ENCODE data around the gene PLXDC2. TPM values are rescaled to one million over a fixed set of nuclear protein-coding genes. Genes with fewer than 3 reads are reported as not detected.

PLXDC2 gene
- total RNA-seq, 1 experiment from 2014 or later: 0.20 TPM

DNA sequence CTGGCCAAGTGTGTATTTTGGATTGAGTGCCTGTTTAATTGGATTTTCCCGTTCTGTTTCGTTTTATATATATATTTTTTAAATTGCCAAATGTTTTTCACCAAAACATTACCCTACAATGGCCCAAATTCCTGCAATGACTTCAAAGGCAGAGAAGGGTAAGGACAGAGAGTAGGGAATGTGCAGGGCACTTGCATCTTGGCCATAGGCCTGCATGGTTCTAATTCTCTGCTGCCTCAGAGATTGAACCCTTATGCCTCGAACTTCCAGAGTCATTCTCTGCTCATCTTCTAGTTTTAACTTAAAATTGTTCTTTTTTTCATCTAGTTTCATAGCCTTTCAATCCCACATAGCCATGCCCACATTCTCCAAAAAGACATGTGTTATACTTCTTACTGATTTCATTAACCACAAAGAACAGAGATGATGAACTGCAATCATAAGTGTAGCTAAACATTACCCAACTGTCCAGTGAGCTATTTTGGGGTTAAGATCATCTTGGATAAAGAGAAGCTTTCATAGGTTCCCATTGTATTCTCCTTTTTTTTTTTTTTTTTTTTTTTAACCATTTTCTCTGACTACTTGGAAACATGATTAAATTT, 177.6 kb downstream of the PLXDC2 start:
- CTCF ChIA-PET: no interaction called here
- Histone ChIP-seq H3K9me3 (ENCODE audit: control insufficient read depth in 1 of 2, insufficient read depth in 1 of 2, low read depth in 1 of 2, low read length in 2 of 2) (peaks cover 7 to 21% of the 10 kb centered on the region in 2 experiments; a peak in 2 of 4 replicates), H3K4me3 (replicated peaks in 1 of 2; ENCODE audit: low read depth in 1 of 2, low read length in 2 of 2) (no peak overlapping the region), H3K9me2 (ENCODE audit: insufficient read depth) (no peaks in the 10 kb centered on the region), H2AFZ (ENCODE audit: low read depth, low read length, poor library complexity, severe bottlenecking) (no peak overlapping the region), H3K79me2 (ENCODE audit: insufficient read depth, low read length) (no peaks in the 10 kb centered on the region), H3K27me3 (ENCODE audit: insufficient read depth, low read length) (no peaks in the 10 kb centered on the region), H3K36me3 (ENCODE audit: control insufficient read depth in 1 of 2, insufficient read depth in 2 of 2, low read length in 2 of 2) (no peaks in the 10 kb centered on the region), H4K20me1 (ENCODE audit: insufficient read depth) (no peaks in the 10 kb centered on the region), H3K9ac (ENCODE audit: low read length) (no peak overlapping the region), H3K27ac (ENCODE audit: low read depth, low read length) (no peak overlapping the region), H3K4me1 (ENCODE audit: control insufficient read depth in 1 of 2, insufficient read depth in 2 of 2, low read length in 2 of 2) (no peaks in the 10 kb centered on the region), H3K4me2 (ENCODE audit: low read length) (no peak overlapping the region)
- no TSS peak for BruUV-seq (replicated peaks)
- ATAC-seq (no peak), DNase-seq (ENCODE audit: low read depth, low spot score) (no peak)
- POLR2A ChIA-PET: no interaction called here
- intact Hi-C loops (cut with micrococcal nuclease): no loop called here
- RAD21 ChIA-PET (ENCODE audit: low non-redundant PET in 1 of 2, low total read pairs in 2 of 2, uncharacterized antibody in 2 of 2, unreplicated experiment in 2 of 2): no interaction called here
- no peak for TF ChIP-seq CEBPB (IDR thresholded peaks at IDR 0.05; ENCODE audit: low read depth)
- no peak for TF ChIP-seq ZFX (IDR thresholded peaks at IDR 0.05)
- TF ChIP-seq ELF1 (IDR thresholded peaks at IDR 0.05; ENCODE audit: borderline replicate concordance, low read depth): no peak
- no peak for TF ChIP-seq SRF (IDR thresholded peaks at IDR 0.05; ENCODE audit: low read depth)
- TF ChIP-seq, protein P1, sequence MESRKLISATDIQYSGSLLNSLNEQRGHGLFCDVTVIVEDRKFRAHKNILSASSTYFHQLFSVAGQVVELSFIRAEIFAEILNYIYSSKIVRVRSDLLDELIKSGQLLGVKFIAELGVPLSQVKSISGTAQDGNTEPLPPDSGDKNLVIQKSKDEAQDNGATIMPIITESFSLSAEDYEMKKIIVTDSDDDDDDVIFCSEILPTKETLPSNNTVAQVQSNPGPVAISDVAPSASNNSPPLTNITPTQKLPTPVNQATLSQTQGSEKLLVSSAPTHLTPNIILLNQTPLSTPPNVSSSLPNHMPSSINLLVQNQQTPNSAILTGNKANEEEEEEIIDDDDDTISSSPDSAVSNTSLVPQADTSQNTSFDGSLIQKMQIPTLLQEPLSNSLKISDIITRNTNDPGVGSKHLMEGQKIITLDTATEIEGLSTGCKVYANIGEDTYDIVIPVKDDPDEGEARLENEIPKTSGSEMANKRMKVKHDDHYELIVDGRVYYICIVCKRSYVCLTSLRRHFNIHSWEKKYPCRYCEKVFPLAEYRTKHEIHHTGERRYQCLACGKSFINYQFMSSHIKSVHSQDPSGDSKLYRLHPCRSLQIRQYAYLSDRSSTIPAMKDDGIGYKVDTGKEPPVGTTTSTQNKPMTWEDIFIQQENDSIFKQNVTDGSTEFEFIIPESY (IDR thresholded peaks at IDR 0.05; ENCODE audit: extremely low read depth, insufficient replicate concordance, low read length): no peak

DNA sequence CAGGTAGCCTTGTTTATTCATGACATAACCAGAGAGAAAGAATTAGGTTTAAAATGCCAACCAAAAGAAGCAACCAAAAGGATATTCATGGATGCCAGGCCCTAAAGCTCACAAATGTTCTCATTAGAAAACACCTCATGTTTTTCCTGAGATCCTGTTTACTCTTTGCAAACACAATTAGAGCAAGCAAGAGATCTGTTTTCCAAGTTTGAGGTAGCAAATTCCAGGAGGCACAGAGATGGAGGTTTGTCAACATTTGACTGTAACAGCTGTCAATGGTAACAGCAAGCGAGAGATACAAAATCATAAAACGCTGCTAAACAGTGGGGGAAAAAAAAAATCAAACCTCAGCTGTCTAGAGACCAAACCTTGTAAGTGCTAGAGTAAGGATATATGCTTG, 182.2 kb downstream of the PLXDC2 start:
- Histone ChIP-seq H2AFZ (ENCODE audit: low read depth, low read length, poor library complexity, severe bottlenecking) (no peak overlapping the region), H3K4me2 (ENCODE audit: low read length) (no peak overlapping the region), H3K4me3 (replicated peaks in 1 of 2; ENCODE audit: low read depth in 1 of 2, low read length in 2 of 2) (no peak overlapping the region), H3K9me3 (ENCODE audit: control insufficient read depth in 1 of 2, insufficient read depth in 1 of 2, low read depth in 1 of 2, low read length in 2 of 2) (peaks cover 4 to 26% of the 10 kb centered on the region in 2 experiments; a peak in 2 of 4 replicates), H3K36me3 (ENCODE audit: control insufficient read depth in 1 of 2, insufficient read depth in 2 of 2, low read length in 2 of 2) (no peaks in the 10 kb centered on the region), H3K4me1 (ENCODE audit: control insufficient read depth in 1 of 2, insufficient read depth in 2 of 2, low read length in 2 of 2) (no peaks in the 10 kb centered on the region), H3K79me2 (ENCODE audit: insufficient read depth, low read length) (no peaks in the 10 kb centered on the region), H3K27ac (ENCODE audit: low read depth, low read length) (no peak overlapping the region), H3K27me3 (ENCODE audit: insufficient read depth, low read length) (no peaks in the 10 kb centered on the region), H4K20me1 (ENCODE audit: insufficient read depth) (no peaks in the 10 kb centered on the region), H3K9me2 (ENCODE audit: insufficient read depth) (no peaks in the 10 kb centered on the region), H3K9ac (ENCODE audit: low read length) (no peak overlapping the region)
- POLR2A ChIA-PET: no interaction called here
- CTCF ChIA-PET: no interaction called here
- RAD21 ChIA-PET (ENCODE audit: low non-redundant PET in 1 of 2, low total read pairs in 2 of 2, uncharacterized antibody in 2 of 2, unreplicated experiment in 2 of 2): no interaction called here
- intact Hi-C loops (cut with micrococcal nuclease): no loop called here
- DNase-seq (ENCODE audit: low read depth, low spot score): no peak
- no TSS peak for BruUV-seq (replicated peaks)
- no peak for ATAC-seq
- no peak for TF ChIP-seq POLR2A (IDR thresholded peaks at IDR 0.05; ENCODE audit: borderline replicate concordance, extremely low read depth, insufficient read depth, insufficient read length)
- TF ChIP-seq, protein P2, sequence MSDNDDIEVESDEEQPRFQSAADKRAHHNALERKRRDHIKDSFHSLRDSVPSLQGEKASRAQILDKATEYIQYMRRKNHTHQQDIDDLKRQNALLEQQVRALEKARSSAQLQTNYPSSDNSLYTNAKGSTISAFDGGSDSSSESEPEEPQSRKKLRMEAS (IDR thresholded peaks at IDR 0.05): no peak
- TF ChIP-seq, protein P3, sequence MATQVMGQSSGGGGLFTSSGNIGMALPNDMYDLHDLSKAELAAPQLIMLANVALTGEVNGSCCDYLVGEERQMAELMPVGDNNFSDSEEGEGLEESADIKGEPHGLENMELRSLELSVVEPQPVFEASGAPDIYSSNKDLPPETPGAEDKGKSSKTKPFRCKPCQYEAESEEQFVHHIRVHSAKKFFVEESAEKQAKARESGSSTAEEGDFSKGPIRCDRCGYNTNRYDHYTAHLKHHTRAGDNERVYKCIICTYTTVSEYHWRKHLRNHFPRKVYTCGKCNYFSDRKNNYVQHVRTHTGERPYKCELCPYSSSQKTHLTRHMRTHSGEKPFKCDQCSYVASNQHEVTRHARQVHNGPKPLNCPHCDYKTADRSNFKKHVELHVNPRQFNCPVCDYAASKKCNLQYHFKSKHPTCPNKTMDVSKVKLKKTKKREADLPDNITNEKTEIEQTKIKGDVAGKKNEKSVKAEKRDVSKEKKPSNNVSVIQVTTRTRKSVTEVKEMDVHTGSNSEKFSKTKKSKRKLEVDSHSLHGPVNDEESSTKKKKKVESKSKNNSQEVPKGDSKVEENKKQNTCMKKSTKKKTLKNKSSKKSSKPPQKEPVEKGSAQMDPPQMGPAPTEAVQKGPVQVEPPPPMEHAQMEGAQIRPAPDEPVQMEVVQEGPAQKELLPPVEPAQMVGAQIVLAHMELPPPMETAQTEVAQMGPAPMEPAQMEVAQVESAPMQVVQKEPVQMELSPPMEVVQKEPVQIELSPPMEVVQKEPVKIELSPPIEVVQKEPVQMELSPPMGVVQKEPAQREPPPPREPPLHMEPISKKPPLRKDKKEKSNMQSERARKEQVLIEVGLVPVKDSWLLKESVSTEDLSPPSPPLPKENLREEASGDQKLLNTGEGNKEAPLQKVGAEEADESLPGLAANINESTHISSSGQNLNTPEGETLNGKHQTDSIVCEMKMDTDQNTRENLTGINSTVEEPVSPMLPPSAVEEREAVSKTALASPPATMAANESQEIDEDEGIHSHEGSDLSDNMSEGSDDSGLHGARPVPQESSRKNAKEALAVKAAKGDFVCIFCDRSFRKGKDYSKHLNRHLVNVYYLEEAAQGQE (IDR thresholded peaks at IDR 0.05; ENCODE audit: low read depth): no peak
- TF ChIP-seq TCF7L2 (IDR thresholded peaks at IDR 0.05; ENCODE audit: borderline replicate concordance, extremely low read depth, insufficient read depth, insufficient read length): no peak
- TF ChIP-seq CBX3 (IDR thresholded peaks at IDR 0.05; ENCODE audit: low read depth): no peak
- TF ChIP-seq, protein P4, sequence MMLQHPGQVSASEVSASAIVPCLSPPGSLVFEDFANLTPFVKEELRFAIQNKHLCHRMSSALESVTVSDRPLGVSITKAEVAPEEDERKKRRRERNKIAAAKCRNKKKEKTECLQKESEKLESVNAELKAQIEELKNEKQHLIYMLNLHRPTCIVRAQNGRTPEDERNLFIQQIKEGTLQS (IDR thresholded peaks at IDR 0.05): no peak
- no peak for TF ChIP-seq POLR2AphosphoS5 (IDR thresholded peaks at IDR 0.05; ENCODE audit: low read depth, low read length)
- no peak for TF ChIP-seq SRF (IDR thresholded peaks at IDR 0.05; ENCODE audit: low read depth)
- TF ChIP-seq, protein P1 (IDR thresholded peaks at IDR 0.05; ENCODE audit: extremely low read depth, insufficient replicate concordance, low read length): no peak

Data from HCT116 (cell line).